Measurements from ENCODE around the gene HINT3. TPM values are rescaled to one million over a fixed set of nuclear protein-coding genes. Genes with fewer than 3 reads are reported as not detected.

The HINT3 gene
- total RNA-seq, 1 experiment from 2014 or later: 22.0 TPM

DNA sequence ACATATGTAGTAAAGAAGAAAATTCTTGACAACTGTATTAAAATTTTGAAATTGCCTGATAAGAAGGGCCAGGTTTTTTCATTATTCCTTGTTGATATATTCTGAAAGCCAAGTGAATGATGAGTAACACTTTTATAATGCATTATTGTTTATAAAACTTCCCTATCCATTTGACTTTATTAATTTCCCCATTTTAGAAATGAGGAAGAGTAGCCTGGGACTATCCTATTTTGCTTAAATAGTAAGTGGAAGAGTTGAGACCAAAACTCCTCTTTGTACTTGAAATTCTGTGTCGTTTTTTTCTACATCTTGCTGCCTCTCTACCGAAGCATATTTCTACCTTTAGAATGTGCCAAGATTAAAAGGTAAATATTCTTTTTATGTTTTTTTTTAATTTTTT lies 69.4 kb downstream of the HINT3 start:
- H3K4me1 ChIP-seq (ENCODE audit: low read length): peaks cover 15% of the 10 kb centered on the region
- peaks cover 75% of the 10 kb centered on the region for H3K36me3 ChIP-seq (ENCODE audit: insufficient read depth, low read length)
- DNase-seq: no peak
- no peak overlapping the region for H3K27ac ChIP-seq (ENCODE audit: low read length)
- H2AFZ ChIP-seq (ENCODE audit: low read length): no peak overlapping the region
- peaks cover 40% of the 10 kb centered on the region for H3K79me2 ChIP-seq (ENCODE audit: low read length)
- H3K4me2 ChIP-seq (ENCODE audit: low read depth, low read length, poor library complexity, severe bottlenecking): no peak overlapping the region
- H3K9ac ChIP-seq (ENCODE audit: low read length): no peak overlapping the region
- H4K20me1 ChIP-seq (ENCODE audit: insufficient read depth, low read depth, low read length): no peaks in the 10 kb centered on the region
- no peaks in the 10 kb centered on the region for H3K9me3 ChIP-seq (ENCODE audit: low read length)
- H3K9me2 ChIP-seq (replicated peaks; ENCODE audit: insufficient read depth, low read length): no peaks in the 10 kb centered on the region
- H3K27me3 ChIP-seq (ENCODE audit: low read length): no peaks in the 10 kb centered on the region
- no peak overlapping the region for H3K4me3 ChIP-seq (ENCODE audit: low read length)

GRCh38 chr6:126027601-126028000 lies 71.0 kb downstream of the HINT3 start:
- H3K4me1 ChIP-seq (ENCODE audit: low read length): peaks cover 15% of the 10 kb centered on the region
- peak overlapping the region; percentile 35 for H3K4me2 ChIP-seq (ENCODE audit: low read depth, low read length, poor library complexity, severe bottlenecking)
- H3K9me2 ChIP-seq (replicated peaks; ENCODE audit: insufficient read depth, low read length): no peaks in the 10 kb centered on the region
- H3K36me3 ChIP-seq (ENCODE audit: insufficient read depth, low read length): peaks cover 65% of the 10 kb centered on the region
- H3K9ac ChIP-seq (ENCODE audit: low read length): no peak overlapping the region
- no peak overlapping the region for H3K4me3 ChIP-seq (ENCODE audit: low read length)
- H4K20me1 ChIP-seq (ENCODE audit: insufficient read depth, low read depth, low read length): no peaks in the 10 kb centered on the region
- no peak for DNase-seq
- H3K79me2 ChIP-seq (ENCODE audit: low read length): peaks cover 50% of the 10 kb centered on the region
- no peaks in the 10 kb centered on the region for H3K9me3 ChIP-seq (ENCODE audit: low read length)
- H3K27ac ChIP-seq (ENCODE audit: low read length): no peak overlapping the region; the same call in 1 of the 2 replicates
- H3K27me3 ChIP-seq (ENCODE audit: low read length): no peaks in the 10 kb centered on the region
- H2AFZ ChIP-seq (ENCODE audit: low read length): no peak overlapping the region

Small RNAs within 50 kb of the gene (small RNA-seq; reads per million reads assigned to genes)
- not detected for gene RNA5SP216

Other genes starting within 250 kb of the HINT3 start
- gene HEY2, start 207.1 kb upstream of the HINT3 start, total RNA-seq (2014; rRNA removed; shearing (Covaris generic); ENCODE audit: low replicate concordance): 0.07 and 0.11 TPM in 2 replicates
- 28.6 and 34.2 TPM in 2 replicates for gene NCOA7, start 165.8 kb upstream of the HINT3 start, total RNA-seq (2014; rRNA removed; shearing (Covaris generic); ENCODE audit: low replicate concordance)
- 70.6 and 140 TPM in 2 replicates for gene TRMT11, start 29.8 kb downstream of the HINT3 start, total RNA-seq (2014; rRNA removed; shearing (Covaris generic); ENCODE audit: low replicate concordance)